Stomach (tissue), 4 donors: ENCODE results near the gene PANK4.
A peak's percentile ranks its signal among the peaks of the same experiment; 100 is the strongest.

Experiments used
- CTCF ChIP-seq, 7 experiments: fragments of 450-650 bp in 4 of 7; fragments of 200-600 bp in 3 of 7; sonication (generic) in 3 of 7; IDR thresholded peaks; one replicate each; pipeline ENCODE4 v1.5.1; 2016 to 2019; ENCODE audit warnings: antibody characterized with exemption in 7 of 7, control low read depth in 2 of 7, mild to moderate bottlenecking in 1 of 7
- POLR2AphosphoS5 ChIP-seq, 3 donors: sonication (generic); formaldehyde crosslinking; IDR thresholded peaks; one replicate each; pipeline ENCODE4 v1.6.1; 2016; ENCODE audit warnings: antibody characterized with exemption in 3 of 3

- TF ChIP-seq POLR2AphosphoS5 (IDR thresholded peaks at IDR 0.05) (peak in 2 of 3 donors; percentile 55 to 73), CTCF (IDR thresholded peaks at IDR 0.05) (no peak)
These were observed 29.9 kb upstream of the PANK4 start, which contains the start of gene TNFRSF14 for GRCh38 chr1:2556277-2556677.
